IPS-18c (cell line): ENCODE data around the gene HGS.

Source experiments
- H3K4me3 ChIP-seq: 2 replicates; pipeline ENCODE4 v1.7.0; 2013; ENCODE audit warnings: low read depth, mild to moderate bottlenecking, low read length, moderate library complexity; ENCODE audit not compliant: insufficient read depth
- H3K9me3 ChIP-seq: one replicate; pipeline ENCODE4 v1.6.1; 2013; ENCODE audit warnings: mild to moderate bottlenecking, low read length, moderate library complexity; ENCODE audit not compliant: control insufficient read depth, insufficient read depth

HGS gene, protein sequence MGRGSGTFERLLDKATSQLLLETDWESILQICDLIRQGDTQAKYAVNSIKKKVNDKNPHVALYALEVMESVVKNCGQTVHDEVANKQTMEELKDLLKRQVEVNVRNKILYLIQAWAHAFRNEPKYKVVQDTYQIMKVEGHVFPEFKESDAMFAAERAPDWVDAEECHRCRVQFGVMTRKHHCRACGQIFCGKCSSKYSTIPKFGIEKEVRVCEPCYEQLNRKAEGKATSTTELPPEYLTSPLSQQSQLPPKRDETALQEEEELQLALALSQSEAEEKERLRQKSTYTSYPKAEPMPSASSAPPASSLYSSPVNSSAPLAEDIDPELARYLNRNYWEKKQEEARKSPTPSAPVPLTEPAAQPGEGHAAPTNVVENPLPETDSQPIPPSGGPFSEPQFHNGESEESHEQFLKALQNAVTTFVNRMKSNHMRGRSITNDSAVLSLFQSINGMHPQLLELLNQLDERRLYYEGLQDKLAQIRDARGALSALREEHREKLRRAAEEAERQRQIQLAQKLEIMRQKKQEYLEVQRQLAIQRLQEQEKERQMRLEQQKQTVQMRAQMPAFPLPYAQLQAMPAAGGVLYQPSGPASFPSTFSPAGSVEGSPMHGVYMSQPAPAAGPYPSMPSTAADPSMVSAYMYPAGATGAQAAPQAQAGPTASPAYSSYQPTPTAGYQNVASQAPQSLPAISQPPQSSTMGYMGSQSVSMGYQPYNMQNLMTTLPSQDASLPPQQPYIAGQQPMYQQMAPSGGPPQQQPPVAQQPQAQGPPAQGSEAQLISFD

DNA sequence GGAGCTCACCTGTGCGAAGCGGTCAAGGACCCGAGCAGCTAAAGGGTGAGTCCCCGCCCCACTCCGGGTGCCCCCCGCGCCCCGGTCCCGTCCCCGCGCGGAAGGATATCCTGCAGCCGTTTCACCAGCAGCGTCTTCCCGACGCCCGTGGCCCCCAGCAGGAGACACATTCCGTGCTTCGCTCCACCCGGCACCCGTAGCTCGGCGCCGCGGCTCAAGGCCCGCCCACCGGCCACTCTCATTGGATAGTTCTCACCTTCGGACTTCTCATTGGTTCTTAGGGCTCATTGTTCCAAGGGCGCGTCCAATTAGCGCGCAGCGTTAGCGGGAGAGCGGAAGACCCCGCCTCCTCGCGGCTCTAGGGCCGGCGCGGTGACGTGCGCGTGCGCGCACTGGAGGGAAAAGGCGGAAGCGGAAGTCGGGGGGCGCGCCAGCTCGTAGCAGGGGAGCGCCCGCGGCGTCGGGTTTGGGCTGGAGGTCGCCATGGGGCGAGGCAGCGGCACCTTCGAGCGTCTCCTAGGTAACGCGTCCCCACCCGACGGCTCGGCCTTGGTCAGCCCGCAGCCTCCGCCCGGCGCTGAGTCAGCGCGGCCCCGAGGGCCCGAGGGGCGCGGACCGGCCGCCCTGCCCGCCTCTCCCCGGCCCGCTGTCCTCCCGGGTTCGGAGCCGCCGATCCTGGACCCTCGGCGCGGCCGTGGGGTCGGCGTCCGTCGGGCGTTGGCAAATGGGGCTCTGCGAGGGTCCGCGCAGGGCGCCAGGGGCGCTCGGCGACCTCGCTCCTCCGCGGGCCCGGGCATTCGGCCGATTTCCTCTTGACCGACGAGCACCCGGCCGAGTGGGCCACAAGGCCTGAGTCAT lies at the start of gene HGS, which contains the start of gene ARL16:
TSS of gene HGS (plus strand) at position 428 of the 858 bp plus-strand sequence. CDS start at position 484, 56 bp downstream.
TSS of gene ARL16 (minus strand) at position 214 of the 858 bp plus-strand sequence. CDS start at position 170, 44 bp downstream.
- H3K4me3 ChIP-seq: peak within 1 kb of the TSS; percentile 98
- peaks cover 2% of the 10 kb centered on the region for H3K9me3 ChIP-seq

DNA sequence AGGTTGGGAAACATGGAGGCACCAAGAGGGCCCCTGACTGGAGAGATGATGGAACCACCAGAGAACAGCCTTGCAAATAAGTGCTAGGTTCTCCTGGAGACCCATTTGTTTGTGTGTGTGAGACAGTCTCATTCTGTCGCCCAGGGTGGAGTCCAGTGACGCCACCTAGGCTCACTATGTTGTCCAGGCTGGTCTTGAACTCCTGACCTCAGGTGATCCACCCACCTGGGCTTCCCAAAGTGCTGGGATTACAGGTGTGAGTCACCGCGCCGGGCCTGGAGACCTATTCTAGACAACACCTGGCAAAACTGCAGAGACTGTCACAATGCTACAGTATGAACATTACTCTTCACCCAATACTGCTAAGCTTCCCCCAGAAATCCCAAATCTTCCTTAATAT lies 48.4 kb upstream of the HGS start:
- no peaks in the 10 kb centered on the region for H3K9me3 ChIP-seq
- H3K4me3 ChIP-seq: no peak overlapping the region; the same call in 1 of the 2 replicates

DNA sequence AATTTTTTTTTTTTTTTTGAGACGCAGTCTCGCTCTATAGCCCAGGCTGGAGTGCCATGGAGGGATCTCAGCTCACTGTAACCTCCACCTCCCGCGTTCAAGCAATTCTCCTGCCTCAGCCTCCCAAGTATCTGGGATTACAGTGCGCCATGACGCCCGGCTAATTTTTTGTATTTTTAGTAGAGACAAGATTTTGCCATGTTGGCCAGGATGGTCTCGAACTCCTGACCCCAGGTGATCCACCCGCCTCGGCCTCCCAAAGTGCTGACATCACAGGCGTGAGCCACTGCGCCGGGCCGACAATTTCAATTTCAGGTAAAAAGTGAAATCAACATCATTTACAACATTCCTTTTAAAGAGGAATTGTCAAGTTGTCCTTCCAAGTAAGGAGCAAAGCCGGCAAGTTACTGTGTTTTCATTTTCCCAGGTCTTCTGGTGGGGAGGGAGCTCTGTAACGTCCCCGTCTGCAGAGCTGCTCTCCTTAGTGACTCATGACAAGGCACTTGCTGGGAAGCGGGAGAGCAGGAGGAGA lies 47.8 kb upstream of the HGS start:
- Histone ChIP-seq H3K9me3 (no peaks in the 10 kb centered on the region), H3K4me3 (peak overlapping the region; percentile 96)

DNA sequence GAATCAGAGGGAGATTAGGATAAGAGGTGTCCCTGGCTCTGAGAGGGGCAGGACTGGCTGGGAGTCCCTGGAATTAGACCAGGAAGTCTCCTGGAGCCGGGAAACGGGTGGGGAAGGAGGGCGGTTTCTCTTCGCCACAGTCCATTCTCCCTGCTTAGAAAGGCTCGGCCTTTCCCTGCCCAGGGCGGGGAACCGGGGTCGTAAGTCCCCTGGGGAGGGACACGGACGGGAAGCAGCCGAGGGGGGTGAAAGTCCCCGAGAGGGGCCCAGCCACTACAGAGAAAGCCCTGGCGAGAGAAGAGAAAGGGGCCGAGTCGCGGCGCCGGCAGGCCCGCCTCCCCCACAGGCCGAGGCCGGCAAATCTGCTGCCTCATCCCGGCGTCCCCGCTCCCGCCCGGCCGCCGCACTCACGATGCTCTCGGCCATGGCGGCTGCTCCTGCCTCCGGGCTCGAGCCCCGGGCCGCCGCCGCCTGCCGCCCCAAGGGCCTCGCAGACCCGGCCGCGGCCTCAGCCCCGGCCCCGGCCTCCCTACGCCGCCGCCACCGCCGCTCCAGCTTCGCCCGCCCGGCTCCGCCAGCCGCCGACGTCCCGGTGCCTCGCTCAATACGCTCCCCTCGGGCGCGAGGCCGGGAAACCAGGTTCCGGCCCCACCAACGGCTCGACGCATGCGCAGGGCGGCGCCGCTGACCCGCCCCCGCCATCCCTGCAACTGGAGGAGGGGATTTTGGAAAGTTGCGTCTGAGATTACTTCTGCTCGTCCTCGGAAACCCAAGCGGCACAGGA lies 47.1 kb upstream of the HGS start, which contains the start of the genes NPLOC4 and TSPAN10:
TSS of gene NPLOC4 (minus strand) at position 608 of the 784 bp plus-strand sequence. CDS start at position 426, 182 bp downstream.
TSS of gene TSPAN10 (plus strand) at position 692 of the 784 bp plus-strand sequence. CDS start 5,217 bp downstream, outside the sequence.
- Histone ChIP-seq H3K9me3 (no peaks in the 10 kb centered on the region), H3K4me3 (peak within 1 kb of the TSS; percentile 96)

DNA sequence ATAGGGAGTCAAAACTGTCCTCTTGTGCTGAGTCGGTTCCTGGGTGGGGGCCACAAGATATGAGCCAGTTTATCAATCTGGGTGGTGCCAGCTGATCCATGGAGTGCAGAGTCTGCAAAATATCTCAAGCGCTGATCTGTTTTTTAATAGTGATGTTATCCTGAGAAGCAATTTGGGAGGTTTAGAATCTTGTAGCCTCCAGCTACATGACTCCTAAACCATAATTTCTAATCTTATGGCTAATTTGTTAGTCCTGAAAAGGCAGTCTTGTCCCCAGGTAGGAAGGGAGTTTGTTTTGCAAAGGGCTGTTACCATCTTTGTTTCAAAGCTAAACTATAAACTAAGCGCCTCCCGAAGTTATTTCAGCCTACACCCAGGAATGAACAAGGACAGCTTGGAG lies 45.1 kb upstream of the HGS start:
- no peak overlapping the region for H3K4me3 ChIP-seq

DNA sequence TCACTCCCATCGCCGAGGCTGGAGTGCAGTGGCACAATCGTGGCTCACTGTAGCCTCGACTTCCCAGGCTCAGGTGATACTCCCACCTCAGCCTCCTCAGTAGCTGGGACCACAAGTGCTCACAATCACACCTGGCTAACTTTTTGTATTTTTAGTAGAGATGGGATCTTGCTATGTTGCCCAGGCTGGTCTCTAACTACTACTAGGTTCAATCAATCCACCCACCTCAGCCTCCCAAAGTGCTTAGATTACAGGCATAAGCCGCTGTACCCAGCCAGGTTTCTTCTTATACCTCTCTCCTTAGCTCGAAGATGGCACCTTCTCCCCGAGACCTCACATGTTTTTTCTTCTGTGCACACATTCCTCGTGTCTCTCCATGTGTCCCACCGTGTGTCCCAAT lies 43.8 kb upstream of the HGS start:
- Histone ChIP-seq H3K4me3 (no peak overlapping the region), H3K9me3 (no peaks in the 10 kb centered on the region)

More for the DNA sequence above, 45.1 kb upstream of the HGS start:
- no peaks in the 10 kb centered on the region for H3K9me3 ChIP-seq

DNA sequence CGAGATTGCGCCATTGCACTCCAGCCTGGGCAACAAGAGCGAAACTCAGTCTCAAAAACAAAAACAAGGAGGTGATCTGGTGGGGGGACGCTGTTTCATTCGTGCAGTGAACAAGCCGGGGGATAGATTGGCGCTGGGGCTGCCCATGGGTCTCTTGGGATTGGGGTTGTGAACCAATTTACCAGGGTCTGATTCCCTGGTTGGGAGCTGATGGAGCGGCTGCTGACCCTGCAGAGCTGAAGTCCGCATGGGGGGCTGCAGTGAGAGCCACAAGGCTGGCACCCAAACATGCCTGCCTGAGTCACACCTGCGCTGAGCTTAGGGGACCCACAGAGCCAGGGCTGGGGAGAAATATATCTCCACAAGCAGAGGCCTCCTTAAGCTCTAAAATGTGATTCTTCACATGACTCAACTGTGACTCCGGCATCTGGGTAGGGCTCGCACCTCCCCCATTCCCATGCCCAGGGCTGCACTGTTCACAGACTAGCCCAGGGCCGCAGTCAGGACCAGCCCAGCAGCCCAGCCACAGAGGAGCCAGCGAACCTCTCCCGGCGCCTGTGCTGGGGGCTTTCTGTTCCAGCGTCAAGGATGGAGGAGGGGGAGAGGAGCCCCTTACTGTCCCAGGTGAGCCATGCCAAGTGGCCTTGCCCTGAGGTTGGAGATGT lies 41.9 kb upstream of the HGS start:
- H3K9me3 ChIP-seq: no peaks in the 10 kb centered on the region
- H3K4me3 ChIP-seq: no peak overlapping the region

GRCh38 chr17:81644496-81644895 lies 39.3 kb upstream of the HGS start:
- Histone ChIP-seq H3K4me3 (no peak overlapping the region), H3K9me3 (no peaks in the 10 kb centered on the region)

GRCh38 chr17:81644976-81645952 lies 38.5 kb upstream of the HGS start:
- Histone ChIP-seq H3K4me3 (no peak overlapping the region), H3K9me3 (no peaks in the 10 kb centered on the region)

DNA sequence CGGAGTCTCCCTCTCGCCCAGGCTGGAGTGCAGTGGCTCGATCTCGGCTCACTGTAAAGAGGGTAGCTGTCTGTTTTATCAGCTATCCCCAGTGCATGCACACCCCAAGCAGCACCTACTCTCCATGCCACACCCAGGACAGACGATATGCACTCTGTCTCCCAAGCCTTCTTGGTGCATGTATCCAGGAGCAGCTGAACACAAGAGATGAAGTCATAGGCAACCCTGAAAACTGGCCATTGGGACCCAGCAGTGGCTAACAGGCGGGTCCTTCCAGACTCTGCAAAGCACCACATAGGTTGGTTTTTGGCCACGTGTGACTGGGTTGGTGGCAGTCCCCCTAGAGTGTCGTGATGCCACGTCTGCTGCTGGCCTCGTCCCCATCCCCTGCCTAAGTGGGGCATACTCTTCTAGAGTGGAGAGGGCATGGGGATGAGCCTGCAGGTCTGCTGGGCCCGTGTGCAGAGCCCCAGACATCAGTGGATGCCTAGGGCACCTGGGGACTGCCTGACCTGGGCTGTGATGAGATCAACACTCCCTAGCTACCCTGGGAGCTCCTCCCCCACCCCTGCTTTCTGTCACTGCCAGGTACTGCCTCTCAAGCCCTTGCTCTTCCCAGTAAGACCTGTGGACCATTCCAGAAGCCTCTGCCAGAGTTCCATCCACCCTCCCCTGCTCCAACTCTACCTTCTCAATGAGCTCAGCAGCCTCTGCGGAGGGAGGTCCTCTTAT lies 36.8 kb upstream of the HGS start:
- H3K4me3 ChIP-seq: 0 out of 2 replicates have a peak overlapping the region, but pooled peaks have one; percentile 44

DNA sequence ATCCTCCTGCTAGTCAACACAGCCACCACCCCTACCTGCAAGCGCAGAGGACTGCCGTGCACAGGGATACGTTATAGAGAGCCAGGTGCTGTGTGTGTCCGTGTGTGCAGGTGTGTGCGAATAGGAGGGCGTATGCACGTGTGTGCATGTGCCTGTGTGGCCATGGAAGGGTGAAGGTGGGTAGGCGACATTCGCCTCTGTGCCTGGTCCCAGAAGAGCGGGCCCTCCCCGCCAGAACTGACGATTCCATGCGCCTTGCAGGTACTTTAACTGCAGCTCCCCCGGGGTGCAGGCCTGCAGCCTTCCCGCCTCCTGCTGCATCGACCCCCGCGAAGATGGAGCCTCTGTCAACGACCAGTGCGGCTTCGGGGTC lies 36.2 kb upstream of the HGS start:
- Histone ChIP-seq H3K4me3 (peak overlapping the region; percentile 44), H3K9me3 (no peaks in the 10 kb centered on the region)

More for the DNA sequence above, 36.8 kb upstream of the HGS start:
- H3K9me3 ChIP-seq: no peaks in the 10 kb centered on the region

GRCh38 chr17:81648013-81648706 lies 35.7 kb upstream of the HGS start:
- H3K9me3 ChIP-seq: no peaks in the 10 kb centered on the region
- H3K4me3 ChIP-seq: peak overlapping the region; percentile 44

DNA sequence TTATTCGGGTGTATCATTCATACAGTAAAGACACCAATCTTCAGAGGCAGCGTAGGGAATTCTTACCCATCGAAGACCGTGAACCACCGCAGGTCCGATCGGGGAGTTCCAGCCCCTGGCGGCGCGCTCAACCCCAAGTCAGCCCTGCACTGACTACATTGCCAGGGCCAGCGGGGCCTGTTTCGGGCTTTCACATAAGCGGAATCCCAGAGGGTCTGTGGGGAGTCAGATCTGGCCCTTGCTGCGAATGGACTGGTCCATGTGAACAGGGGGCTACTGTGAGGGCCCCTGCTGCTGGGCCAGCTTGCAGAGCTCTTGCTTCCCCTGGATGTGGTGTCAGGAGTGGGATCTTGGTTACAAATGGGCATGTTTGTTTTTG lies 35.1 kb upstream of the HGS start:
- peak overlapping the region; percentile 44; the same call in 1 of the 2 replicates for H3K4me3 ChIP-seq

More for the DNA sequence above, 35.1 kb upstream of the HGS start:
- peaks cover 1% of the 10 kb centered on the region for H3K9me3 ChIP-seq
